Measurements from ENCODE around the gene CAGE1. TPM values are rescaled to one million over a fixed set of nuclear protein-coding genes. Genes with fewer than 3 reads are reported as not detected.

Gene CAGE1
- 0.13 TPM in 1 of 2 replicates, not detected in the other for total RNA-seq

DNA sequence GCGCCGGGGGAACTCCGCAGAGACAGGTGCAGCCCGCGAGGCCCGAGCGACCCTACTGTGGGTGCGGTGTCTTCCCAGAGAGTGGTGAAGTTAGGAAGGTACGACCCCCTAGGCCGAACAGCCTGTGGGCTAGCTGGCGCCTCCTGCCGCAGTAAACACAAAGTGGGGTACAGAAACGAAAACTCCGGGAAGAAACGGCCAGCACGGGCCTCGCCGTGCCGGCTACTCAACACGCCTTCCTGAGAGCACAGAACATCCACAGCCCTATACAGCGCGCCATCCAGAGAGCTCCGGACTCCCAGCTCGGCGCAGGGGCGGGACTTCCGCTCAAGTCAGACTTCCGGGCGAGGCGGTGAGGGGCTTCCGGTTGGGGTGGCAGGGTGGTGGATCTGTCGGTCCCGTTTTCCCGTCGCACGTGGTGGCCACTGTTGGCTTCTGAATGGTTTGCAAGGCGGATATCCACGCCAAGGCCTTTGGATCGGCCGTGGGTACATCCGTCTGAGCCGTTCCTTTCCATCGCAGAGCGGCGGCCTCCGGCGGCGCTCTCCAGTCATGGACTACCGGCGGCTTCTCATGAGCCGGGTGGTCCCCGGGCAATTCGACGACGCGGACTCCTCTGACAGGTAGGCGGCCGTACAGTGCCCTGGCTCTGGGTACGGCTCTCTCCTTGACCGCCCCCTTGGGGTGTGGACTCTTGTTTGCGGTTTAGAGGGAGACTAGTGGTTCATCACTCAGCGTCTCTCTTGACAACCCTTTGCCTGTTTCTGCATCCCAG is at the start of gene CAGE1, which contains the start of gene RIOK1:
Gene CAGE1 (minus strand): TSS at position 292 of the 775 bp plus-strand sequence. CDS start 2,569 bp downstream, outside the sequence.
Gene RIOK1 (plus strand): TSS at position 358 of the 775 bp plus-strand sequence. CDS start 195 bp downstream, at position 553.
- no peaks in the 10 kb centered on the region for H3K27me3 ChIP-seq (ENCODE audit: control insufficient read depth, insufficient read depth, low read length)
- H3K36me3 ChIP-seq (ENCODE audit: control insufficient read depth, insufficient read depth, low read length) = no peaks in the 10 kb centered on the region
- TF ChIP-seq, protein P1, sequence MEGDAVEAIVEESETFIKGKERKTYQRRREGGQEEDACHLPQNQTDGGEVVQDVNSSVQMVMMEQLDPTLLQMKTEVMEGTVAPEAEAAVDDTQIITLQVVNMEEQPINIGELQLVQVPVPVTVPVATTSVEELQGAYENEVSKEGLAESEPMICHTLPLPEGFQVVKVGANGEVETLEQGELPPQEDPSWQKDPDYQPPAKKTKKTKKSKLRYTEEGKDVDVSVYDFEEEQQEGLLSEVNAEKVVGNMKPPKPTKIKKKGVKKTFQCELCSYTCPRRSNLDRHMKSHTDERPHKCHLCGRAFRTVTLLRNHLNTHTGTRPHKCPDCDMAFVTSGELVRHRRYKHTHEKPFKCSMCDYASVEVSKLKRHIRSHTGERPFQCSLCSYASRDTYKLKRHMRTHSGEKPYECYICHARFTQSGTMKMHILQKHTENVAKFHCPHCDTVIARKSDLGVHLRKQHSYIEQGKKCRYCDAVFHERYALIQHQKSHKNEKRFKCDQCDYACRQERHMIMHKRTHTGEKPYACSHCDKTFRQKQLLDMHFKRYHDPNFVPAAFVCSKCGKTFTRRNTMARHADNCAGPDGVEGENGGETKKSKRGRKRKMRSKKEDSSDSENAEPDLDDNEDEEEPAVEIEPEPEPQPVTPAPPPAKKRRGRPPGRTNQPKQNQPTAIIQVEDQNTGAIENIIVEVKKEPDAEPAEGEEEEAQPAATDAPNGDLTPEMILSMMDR (IDR thresholded peaks at IDR 0.05; ENCODE audit: insufficient read depth, low read length, severe bottlenecking) = peak; percentile 42
- no peak for FAIRE-seq
- DNase-seq (ENCODE audit: low read depth) = peak; percentile 89
- H3K4me3 ChIP-seq (ENCODE audit: low read depth, low read length) = peak within 1 kb of the TSS; percentile 72

GRCh38 chr6:7439228-7439627 is 49.7 kb upstream of the CAGE1 start:
- no peaks in the 10 kb centered on the region for H3K27me3 ChIP-seq (ENCODE audit: control insufficient read depth, insufficient read depth, low read length)
- FAIRE-seq = no peak
- TF ChIP-seq, protein P1 (IDR thresholded peaks at IDR 0.05; ENCODE audit: insufficient read depth, low read length, severe bottlenecking) = no peak
- no peak overlapping the region for H3K4me3 ChIP-seq (ENCODE audit: low read depth, low read length)
- DNase-seq (ENCODE audit: low read depth) = no peak
- H3K36me3 ChIP-seq (ENCODE audit: control insufficient read depth, insufficient read depth, low read length) = no peaks in the 10 kb centered on the region

GRCh38 chr6:7438011-7438410 is 48.5 kb upstream of the CAGE1 start:
- DNase-seq (ENCODE audit: low read depth) (no peak), FAIRE-seq (no peak)
- Histone ChIP-seq H3K27me3 (ENCODE audit: control insufficient read depth, insufficient read depth, low read length) (no peaks in the 10 kb centered on the region), H3K36me3 (ENCODE audit: control insufficient read depth, insufficient read depth, low read length) (no peaks in the 10 kb centered on the region), H3K4me3 (ENCODE audit: low read depth, low read length) (no peak overlapping the region)
- TF ChIP-seq, protein P1 (IDR thresholded peaks at IDR 0.05; ENCODE audit: insufficient read depth, low read length, severe bottlenecking) = no peak

- FAIRE-seq = no peak
- Histone ChIP-seq H3K4me3 (ENCODE audit: low read depth, low read length) (no peak overlapping the region), H3K36me3 (ENCODE audit: control insufficient read depth, insufficient read depth, low read length) (no peaks in the 10 kb centered on the region), H3K27me3 (ENCODE audit: control insufficient read depth, insufficient read depth, low read length) (no peaks in the 10 kb centered on the region)
- TF ChIP-seq, protein P1 (IDR thresholded peaks at IDR 0.05; ENCODE audit: insufficient read depth, low read length, severe bottlenecking) = no peak
- DNase-seq (ENCODE audit: low read depth) = no peak
Observed at GRCh38 chr6:7434672-7435071, 45.1 kb upstream of the CAGE1 start.

GRCh38 chr6:7433121-7433617 is 43.6 kb upstream of the CAGE1 start:
- Histone ChIP-seq H3K27me3 (ENCODE audit: control insufficient read depth, insufficient read depth, low read length) (no peaks in the 10 kb centered on the region), H3K4me3 (ENCODE audit: low read depth, low read length) (no peak overlapping the region), H3K36me3 (ENCODE audit: control insufficient read depth, insufficient read depth, low read length) (no peaks in the 10 kb centered on the region)
- no peak for DNase-seq (ENCODE audit: low read depth)
- TF ChIP-seq, protein P1 (IDR thresholded peaks at IDR 0.05; ENCODE audit: insufficient read depth, low read length, severe bottlenecking) = no peak
- no peak for FAIRE-seq
